Kidney tubule cell (primary cell): ENCODE measurements around the gene AP1S1.
A peak's percentile ranks its signal among the peaks of the same experiment; 100 is the strongest.
"Not testable (repeated sequence)": the region's sequence is repeated elsewhere in the genome, so short reads cannot be mapped to it uniquely, and the experiment has no call there.

Experiments used
- DNase-seq: peaks from one replicate; pipeline ENCODE4 v3.0.0-alpha.2; 2018; ENCODE audit warnings: low spot score

The AP1S1 gene

DNA sequence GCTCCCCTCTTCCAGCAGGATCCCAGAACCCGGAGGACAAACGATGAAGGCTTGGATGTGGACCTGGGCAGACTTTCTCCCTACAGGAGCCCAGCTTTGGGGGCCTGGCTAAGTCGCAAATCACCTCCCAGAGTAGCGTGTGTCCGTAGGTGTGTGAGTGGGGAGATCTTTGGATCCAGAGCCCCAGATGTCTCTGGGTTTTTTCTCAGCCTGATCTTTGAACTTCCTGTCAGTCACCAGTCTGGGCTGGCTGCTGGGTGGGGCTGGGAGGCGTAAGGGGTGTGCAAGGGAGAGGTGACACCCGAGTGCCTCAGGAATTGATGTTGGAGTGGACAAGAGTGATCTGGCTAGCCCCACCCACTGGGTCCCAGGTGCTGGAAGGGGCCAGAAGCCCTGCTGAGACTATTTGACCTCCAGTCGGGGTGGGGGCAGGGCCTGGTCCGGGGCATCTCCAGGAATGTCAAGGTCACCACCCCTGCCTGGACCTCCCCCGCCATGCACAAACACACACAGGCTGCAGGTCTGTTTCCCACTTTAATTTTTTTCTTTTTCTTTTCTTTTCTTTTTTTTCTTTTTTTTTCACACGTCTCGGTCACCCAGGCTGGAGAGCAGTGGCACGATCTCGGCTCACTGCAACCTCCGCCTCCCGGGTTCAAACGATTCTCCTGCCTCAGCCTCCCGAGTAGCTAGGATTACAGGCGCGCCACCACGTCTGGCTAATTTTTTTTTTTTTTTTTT is 46.8 kb downstream of the AP1S1 start, which contains the start of gene MOGAT3:
Gene MOGAT3, minus strand, starts transcription at position 175 of the 738 bp plus-strand sequence. CDS start 182 bp downstream, outside the sequence.
- DNase-seq: no peak

- DNase-seq: no peak
These were observed 47.7 kb downstream of the AP1S1 start for GRCh38 chr7:101201695-101202602.

DNA sequence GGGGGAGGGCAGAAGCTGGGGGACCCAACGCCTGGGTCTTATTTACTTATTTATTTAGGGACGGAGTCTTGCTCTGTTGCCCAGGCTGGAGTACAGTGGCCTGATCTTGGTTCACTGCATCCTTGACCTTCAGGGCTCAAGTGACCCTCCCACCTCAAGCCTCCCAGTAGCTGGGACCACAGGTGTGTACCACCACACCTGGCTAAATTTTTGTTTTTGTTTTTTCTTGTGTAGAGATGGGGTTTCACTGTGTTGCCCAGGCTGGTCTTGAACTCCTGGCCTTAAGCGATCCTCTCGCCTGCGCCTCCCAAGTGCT is 48.3 kb downstream of the AP1S1 start:
- no peak for DNase-seq

DNA sequence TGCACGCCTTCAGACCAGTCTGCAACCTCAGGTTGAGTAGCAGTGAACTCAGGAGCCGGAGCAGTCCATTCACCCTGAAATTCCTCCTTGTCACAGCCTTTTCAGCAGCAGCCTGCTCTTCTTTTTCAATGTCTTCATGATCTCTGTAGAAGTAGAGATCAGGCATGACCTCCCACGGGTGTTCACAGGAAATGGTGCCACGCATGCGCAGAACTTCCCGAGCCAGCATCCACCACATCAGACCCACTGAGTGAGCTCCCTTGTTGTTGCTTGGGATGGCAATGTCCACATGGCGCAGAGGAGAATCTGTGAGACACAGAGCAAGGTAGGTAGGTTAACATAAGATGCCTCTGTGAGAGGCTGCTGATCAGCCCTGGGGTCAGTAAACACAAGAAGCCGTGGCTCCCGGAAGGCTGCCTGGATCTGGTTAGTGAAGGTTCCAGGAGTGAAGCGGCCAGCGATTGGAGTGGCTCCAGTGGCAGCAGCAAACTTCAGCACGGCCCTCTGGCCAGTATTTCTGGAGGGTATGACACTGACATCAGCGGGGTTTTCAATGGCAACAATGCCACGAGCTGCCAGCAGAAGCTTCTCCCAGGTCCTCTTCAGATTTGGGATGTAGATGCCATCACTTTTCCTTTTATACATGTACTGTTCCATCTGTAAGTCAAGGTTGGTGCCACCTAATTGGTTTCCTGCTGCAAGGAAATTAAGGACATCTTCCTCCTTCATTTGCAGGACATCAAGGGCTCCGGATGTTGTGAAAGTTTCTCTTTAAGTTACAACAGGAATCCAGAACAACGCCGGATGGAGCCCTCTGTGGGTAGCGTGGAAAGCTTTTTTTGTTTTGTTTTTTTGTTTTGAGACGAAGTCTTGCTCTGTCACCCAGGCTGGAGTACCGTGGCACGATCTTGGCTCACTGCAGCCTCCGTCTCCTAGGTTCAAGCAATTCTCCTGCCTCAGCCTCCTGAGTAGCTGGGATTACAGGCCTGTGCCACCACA is 49.8 kb downstream of the AP1S1 start:
- DNase-seq: not testable (repeated sequence)

DNA sequence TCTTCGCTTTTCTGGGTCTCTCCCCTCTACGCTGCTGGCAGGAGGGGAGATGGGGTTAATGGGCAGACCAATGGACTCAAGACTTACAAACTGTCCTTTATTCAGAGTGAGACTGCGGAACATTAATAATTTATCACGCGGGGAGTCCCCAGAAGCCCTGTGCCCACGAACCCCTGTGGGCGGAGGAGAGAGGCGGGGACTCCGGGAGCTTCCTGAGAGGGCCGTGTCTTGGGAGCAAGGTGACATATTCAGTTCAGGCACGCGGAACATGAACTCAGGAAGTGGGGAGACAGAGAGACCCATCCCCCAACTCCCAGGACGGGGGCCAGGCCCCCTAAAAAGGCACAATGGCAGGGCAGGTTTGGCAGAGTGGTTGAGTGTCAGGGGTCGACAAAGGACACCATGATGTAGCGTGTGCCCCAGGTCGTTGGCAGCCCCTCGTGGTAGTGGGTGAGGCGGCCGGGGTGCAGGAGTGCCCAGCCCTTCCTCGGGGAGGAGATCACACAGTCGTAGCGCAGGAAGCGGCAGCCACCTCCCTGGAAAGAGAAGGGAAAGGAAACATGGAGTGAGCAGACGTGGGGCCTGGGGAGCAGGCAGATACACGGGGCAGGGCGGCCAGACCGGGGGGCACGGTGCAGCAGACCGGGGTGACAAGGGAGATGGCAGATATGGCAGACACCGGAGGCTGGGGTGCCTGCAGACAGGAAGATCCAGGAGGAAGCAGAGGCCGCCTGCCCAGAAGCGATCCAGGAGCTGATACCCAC is 51.8 kb downstream of the AP1S1 start:
- DNase-seq: peak; percentile 39

GRCh38 chr7:101206665-101207042 is 52.4 kb downstream of the AP1S1 start:
- DNase-seq: no peak

GRCh38 chr7:101207459-101207858 is 53.2 kb downstream of the AP1S1 start:
- no peak for DNase-seq

DNA sequence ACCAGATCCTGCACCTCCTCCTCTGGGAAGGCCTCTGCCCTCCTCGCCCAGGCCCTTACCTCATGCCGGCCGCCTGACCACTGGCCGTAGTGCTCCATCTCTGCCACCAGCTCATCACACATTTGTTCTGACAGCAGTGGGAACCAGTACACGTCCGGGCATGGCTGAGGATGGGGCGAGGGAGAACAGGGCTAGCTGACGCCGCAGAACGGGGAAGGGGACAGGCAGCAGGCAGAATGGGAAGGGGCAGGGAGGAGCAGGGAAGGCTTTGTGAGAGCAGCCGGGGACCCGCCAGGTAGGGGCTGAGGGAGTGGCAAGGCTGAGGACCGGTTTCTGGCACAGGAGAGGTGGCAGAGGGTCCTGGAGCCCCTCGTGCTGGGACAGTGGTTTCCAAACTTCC is 54.5 kb downstream of the AP1S1 start:
- DNase-seq: no peak

DNA sequence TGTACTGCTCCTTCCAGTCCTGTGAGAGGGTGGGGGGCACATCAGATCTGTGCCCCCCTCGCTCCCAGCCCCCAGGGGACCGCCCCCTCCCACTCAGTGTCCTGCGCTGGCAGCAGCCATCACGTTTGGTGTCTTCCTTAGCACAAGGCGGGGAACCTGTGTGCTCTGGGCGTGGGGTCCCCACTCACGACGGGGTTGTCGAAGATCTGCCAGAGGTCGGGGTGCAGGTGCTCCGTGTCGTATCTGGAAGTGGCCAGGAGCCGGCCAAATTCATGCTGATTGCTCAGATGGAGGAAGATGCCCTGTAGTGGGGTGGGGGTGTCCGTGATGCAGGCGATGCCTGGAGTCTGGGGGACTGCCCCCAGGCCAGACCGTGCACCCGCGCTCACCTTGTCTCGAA is 55.9 kb downstream of the AP1S1 start:
- no peak for DNase-seq
